ENCODE measurements around the gene BTBD9.

DNA sequence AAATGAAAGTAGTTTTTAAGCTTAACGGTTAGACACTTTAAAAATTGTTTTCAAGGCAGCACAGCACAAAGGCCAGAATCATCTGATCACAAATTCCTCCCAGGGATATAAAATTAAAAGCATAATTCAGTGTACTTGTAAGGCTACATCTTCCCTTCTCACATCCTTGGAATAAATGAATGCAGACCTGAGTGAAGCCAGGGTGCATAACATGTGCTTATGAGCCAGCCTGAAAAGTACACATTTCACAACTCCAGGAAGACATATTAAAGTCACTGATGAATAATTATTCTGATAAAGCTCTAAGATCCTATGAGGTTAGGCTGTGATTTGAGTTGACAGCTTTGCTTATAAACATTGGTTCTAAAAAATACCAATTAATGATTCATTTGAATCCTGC, 163.6 kb downstream of the BTBD9 start:
- TF ChIP-seq, protein P1, sequence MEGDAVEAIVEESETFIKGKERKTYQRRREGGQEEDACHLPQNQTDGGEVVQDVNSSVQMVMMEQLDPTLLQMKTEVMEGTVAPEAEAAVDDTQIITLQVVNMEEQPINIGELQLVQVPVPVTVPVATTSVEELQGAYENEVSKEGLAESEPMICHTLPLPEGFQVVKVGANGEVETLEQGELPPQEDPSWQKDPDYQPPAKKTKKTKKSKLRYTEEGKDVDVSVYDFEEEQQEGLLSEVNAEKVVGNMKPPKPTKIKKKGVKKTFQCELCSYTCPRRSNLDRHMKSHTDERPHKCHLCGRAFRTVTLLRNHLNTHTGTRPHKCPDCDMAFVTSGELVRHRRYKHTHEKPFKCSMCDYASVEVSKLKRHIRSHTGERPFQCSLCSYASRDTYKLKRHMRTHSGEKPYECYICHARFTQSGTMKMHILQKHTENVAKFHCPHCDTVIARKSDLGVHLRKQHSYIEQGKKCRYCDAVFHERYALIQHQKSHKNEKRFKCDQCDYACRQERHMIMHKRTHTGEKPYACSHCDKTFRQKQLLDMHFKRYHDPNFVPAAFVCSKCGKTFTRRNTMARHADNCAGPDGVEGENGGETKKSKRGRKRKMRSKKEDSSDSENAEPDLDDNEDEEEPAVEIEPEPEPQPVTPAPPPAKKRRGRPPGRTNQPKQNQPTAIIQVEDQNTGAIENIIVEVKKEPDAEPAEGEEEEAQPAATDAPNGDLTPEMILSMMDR (conservative IDR thresholded peaks at IDR 0.05) = no peak
- no peak for TF ChIP-seq EZH2 (IDR thresholded peaks at IDR 0.05; ENCODE audit: low read depth)

All from PC-9 (cell line).